Mesendoderm (in vitro differentiated cells): ENCODE measurements around the gene MAP4K5.

Experiments
- DNase-seq: peaks from one replicate; pipeline ENCODE4 v3.0.0; 2013
- H2AK5ac ChIP-seq: 2 replicates; pipeline ENCODE4 v1.6.1; 2013; ENCODE audit warnings: low read length, inconsistent platforms
- H2BK120ac ChIP-seq: 2 replicates; pipeline ENCODE4 v1.6.1; 2013; ENCODE audit warnings: low read depth, mild to moderate bottlenecking, low read length, moderate library complexity, mixed read lengths
- H2BK15ac ChIP-seq: replicated peaks from 2 replicates; pipeline ENCODE4 v1.6.1; 2013; ENCODE audit warnings: low read depth, mild to moderate bottlenecking, moderate library complexity
- H2BK5ac ChIP-seq: 2 replicates; pipeline ENCODE4 v1.6.1; 2013; ENCODE audit warnings: low read length, inconsistent platforms
- H3K18ac ChIP-seq: 2 replicates; pipeline ENCODE4 v1.6.1; 2013; ENCODE audit warnings: mild to moderate bottlenecking, low read length, mixed read lengths
- H3K23ac ChIP-seq: one replicate; pipeline ENCODE4 v1.6.1; 2013; ENCODE audit warnings: low read length
- H3K27ac ChIP-seq: 2 replicates; pipeline ENCODE4 v1.5.1; 2013; ENCODE audit warnings: low read depth, mild to moderate bottlenecking, inconsistent platforms, low read length, moderate library complexity
- H3K27me3 ChIP-seq: 2 replicates; pipeline ENCODE4 v1.6.1; 2013; ENCODE audit warnings: low read length, control low read depth, mild to moderate bottlenecking, inconsistent platforms; ENCODE audit not compliant: insufficient read depth, poor library complexity
- H3K36me3 ChIP-seq: 2 replicates; pipeline ENCODE4 v1.6.1; 2013; ENCODE audit warnings: low read length, inconsistent platforms; ENCODE audit not compliant: control insufficient read depth, insufficient read depth
- H3K4ac ChIP-seq: one replicate; pipeline ENCODE4 v1.6.1; 2013; ENCODE audit warnings: low read depth, mild to moderate bottlenecking, low read length, moderate library complexity
- H3K4me1 ChIP-seq: 2 replicates; pipeline ENCODE4 v1.6.1; 2013; ENCODE audit warnings: low read depth, low read length, inconsistent platforms; ENCODE audit not compliant: control insufficient read depth
- H3K4me2 ChIP-seq: 2 replicates; pipeline ENCODE4 v1.6.1; 2013; ENCODE audit warnings: low read length
- H3K4me3 ChIP-seq: 2 replicates; pipeline ENCODE4 v1.5.1; 2013; ENCODE audit warnings: mild to moderate bottlenecking, low read length
- H3K56ac ChIP-seq: one replicate; pipeline ENCODE4 v1.6.1; 2013; ENCODE audit warnings: low read length
- H3K79me1 ChIP-seq: 2 replicates; pipeline ENCODE4 v1.6.1; 2013; ENCODE audit warnings: low read length, inconsistent platforms
- H3K79me2 ChIP-seq: 2 replicates; pipeline ENCODE4 v1.6.1; 2013; ENCODE audit warnings: mild to moderate bottlenecking, low read length; ENCODE audit not compliant: control insufficient read depth, insufficient read depth
- H3K9ac ChIP-seq: 2 replicates; pipeline ENCODE4 v1.6.1; 2013; ENCODE audit warnings: low read length, inconsistent platforms
- H4K5ac ChIP-seq: one replicate; pipeline ENCODE4 v1.6.1; 2013; ENCODE audit warnings: low read length
- H4K8ac ChIP-seq: one replicate; pipeline ENCODE4 v1.6.1; 2013; ENCODE audit warnings: low read depth, mild to moderate bottlenecking, control low read depth, low read length, moderate library complexity
- WGBS: extraction: QIAGEN DNeasy Blood & Tissue Kit; methylation state at CpG from one replicate; pipeline ENCODE4 v1.1.7; 2013; ENCODE audit warnings: low lambda C conversion rate, missing lambda C conversion rate; ENCODE audit not compliant: insufficient coverage; ENCODE audit errors: extremely low coverage; 5-methylcytosine and 5-hydroxymethylcytosine counted together

Gene MAP4K5

DNA sequence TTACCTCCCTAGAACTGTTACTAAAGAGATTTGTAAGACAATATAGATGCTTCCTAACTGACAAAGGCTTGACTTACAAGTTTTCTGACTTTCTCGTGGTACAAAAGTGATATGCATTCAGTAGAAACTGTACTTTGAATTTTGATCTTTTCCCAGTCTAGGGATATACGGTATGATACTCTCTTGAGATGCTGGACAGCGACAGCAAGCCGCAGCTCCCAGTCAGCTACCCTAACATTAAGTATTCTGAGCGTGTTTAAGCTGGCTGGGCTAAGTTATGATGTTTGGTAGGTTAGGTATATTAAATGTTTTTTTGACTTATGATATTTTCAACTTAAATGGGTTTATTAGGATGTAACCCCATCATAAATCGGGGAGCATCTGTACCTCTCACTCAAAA is 80.5 kb downstream of the MAP4K5 start:
- Histone ChIP-seq H3K23ac (no peak overlapping the region), H4K8ac (no peak overlapping the region), H3K9ac (no peak overlapping the region), H3K18ac (no peak overlapping the region), H2AK5ac (no peak overlapping the region), H3K4me2 (no peak overlapping the region), H3K56ac (no peak overlapping the region), H3K36me3 (no peaks in the 10 kb centered on the region), H3K4me3 (no peak overlapping the region), H3K4me1 (no peaks in the 10 kb centered on the region), H3K27ac (no peak overlapping the region), H4K5ac (no peak overlapping the region), H3K27me3 (no peaks in the 10 kb centered on the region), H3K4ac (no peak overlapping the region), H2BK120ac (no peak overlapping the region), H2BK15ac (no peak overlapping the region), H3K79me2 (no peaks in the 10 kb centered on the region), H3K79me1 (no peaks in the 10 kb centered on the region), H2BK5ac (no peak overlapping the region)
- WGBS, result no CpG with 5 or more reads among the region's 6 CpGs
- DNase-seq, result no peak

DNA sequence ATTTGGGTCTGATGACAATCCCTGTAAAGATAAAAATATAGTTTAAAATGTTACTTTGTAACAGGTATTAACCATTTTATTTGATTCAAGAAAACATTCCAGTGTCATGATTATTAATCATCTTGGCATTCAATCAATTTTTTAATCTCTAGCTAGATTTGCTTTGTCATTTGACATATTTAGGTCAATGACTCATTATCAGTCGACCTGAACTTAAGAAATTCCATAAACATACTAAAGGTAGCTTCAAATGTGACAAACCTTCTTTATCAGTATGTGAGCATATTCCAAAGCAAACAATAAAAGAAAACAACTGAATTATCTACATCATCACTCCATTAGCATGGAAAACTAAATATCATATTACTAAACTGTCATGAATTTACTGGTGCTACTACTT is 84.9 kb downstream of the MAP4K5 start:
- Histone ChIP-seq H3K79me2 (no peaks in the 10 kb centered on the region), H4K8ac (no peak overlapping the region), H2AK5ac (no peak overlapping the region), H2BK120ac (no peak overlapping the region), H3K4me3 (no peak overlapping the region), H3K4ac (no peak overlapping the region), H3K27me3 (no peaks in the 10 kb centered on the region), H3K56ac (no peak overlapping the region), H3K27ac (no peak overlapping the region), H3K4me2 (no peak overlapping the region), H2BK5ac (no peak overlapping the region), H2BK15ac (no peak overlapping the region), H3K4me1 (no peaks in the 10 kb centered on the region), H3K9ac (no peak overlapping the region), H3K23ac (no peak overlapping the region), H3K79me1 (no peaks in the 10 kb centered on the region), H3K18ac (no peak overlapping the region), H3K36me3 (no peaks in the 10 kb centered on the region), H4K5ac (no peak overlapping the region)
- no CpG with 5 or more reads among the region's 1 CpG for WGBS
- DNase-seq, result no peak

DNA sequence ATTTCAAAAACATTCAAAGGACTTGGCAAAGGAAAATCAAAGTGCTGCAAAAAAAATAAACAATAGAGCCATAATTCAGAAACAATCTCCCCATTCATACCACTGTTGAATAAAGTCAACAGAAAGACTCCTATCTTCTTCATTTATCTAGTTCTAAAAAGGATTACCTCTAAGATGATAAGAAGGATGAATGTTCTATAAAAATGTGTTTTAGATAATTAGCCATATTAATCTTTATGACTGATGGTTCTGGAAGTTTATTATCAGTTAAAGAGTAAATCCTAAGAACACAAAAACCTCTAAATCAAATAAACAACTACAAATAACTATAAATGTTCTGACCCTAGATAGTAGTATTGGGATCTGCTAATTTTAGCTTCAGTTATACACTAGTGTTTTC is 97.8 kb downstream of the MAP4K5 start:
- peaks cover under 1% of the 10 kb centered on the region for H3K36me3 ChIP-seq
- H3K4me2 ChIP-seq, result no peak overlapping the region
- H3K79me1 ChIP-seq, result no peaks in the 10 kb centered on the region

DNA sequence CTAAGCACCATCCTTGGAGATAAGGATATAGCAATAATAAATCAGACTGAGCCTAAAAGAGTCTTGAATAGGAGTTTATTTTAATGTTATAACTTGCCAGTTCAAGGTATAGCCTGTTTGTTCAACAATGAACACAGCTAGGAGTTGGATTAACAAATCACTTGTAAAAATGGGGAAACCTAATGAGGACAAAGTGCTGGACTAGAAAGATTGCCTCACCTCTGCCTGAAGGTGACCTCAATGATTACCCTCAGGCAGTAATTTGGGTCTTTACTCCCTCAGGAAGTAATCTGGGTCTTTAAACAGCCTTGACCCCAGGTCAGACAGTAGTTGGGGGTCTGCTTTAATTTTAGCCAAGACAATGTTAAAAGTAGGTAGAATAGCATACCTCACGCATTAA is 100.2 kb downstream of the MAP4K5 start:
- no peak overlapping the region for H4K5ac ChIP-seq
- no peaks in the 10 kb centered on the region for H3K36me3 ChIP-seq
- H3K27me3 ChIP-seq, result no peaks in the 10 kb centered on the region

More for the DNA sequence above, 97.8 kb downstream of the MAP4K5 start:
- no peak overlapping the region for H3K23ac ChIP-seq
- H4K5ac ChIP-seq, result no peak overlapping the region
- H3K4me1 ChIP-seq, result no peaks in the 10 kb centered on the region
- no peak overlapping the region for H3K18ac ChIP-seq
- H2BK15ac ChIP-seq, result no peak overlapping the region
- no peak overlapping the region for H3K4me3 ChIP-seq
- H3K56ac ChIP-seq, result no peak overlapping the region
- H4K8ac ChIP-seq, result no peak overlapping the region
- H3K27ac ChIP-seq, result no peak overlapping the region
- no peak overlapping the region for H2BK5ac ChIP-seq
- H3K4ac ChIP-seq, result no peak overlapping the region
- H2BK120ac ChIP-seq, result no peak overlapping the region
- no peaks in the 10 kb centered on the region for H3K79me2 ChIP-seq
- no peaks in the 10 kb centered on the region for H3K27me3 ChIP-seq
- H3K9ac ChIP-seq, result no peak overlapping the region
- no peak for DNase-seq
- H2AK5ac ChIP-seq, result no peak overlapping the region

DNA sequence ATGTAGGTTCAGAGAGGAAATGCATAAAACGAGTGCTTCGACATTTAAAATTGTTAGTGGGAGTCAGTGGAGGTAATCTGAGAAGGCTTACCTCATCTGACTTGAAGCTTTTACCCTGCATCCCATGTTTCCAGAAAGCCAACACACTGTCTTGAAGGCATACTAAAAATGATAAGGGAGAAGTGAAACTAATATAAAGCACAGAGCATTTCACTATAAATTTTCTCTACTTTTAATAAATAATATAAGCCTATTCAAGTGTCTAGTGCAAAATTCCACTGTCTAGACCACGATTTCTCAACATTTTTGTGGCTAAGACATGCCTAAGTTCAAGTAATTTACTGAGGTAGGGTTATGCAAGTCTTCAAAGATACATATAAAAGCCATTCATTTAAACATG is 106.6 kb downstream of the MAP4K5 start:
- Histone ChIP-seq H4K8ac (no peak overlapping the region), H2BK120ac (no peak overlapping the region), H2BK5ac (no peak overlapping the region), H3K18ac (no peak overlapping the region), H3K23ac (no peak overlapping the region), H3K56ac (no peak overlapping the region), H3K4me3 (no peak overlapping the region), H3K27me3 (no peaks in the 10 kb centered on the region), H2BK15ac (no peak overlapping the region), H3K79me1 (no peaks in the 10 kb centered on the region), H2AK5ac (no peak overlapping the region), H3K36me3 (peaks cover 2% of the 10 kb centered on the region), H3K79me2 (no peaks in the 10 kb centered on the region), H3K4ac (no peak overlapping the region), H3K4me1 (no peaks in the 10 kb centered on the region), H3K4me2 (no peak overlapping the region), H4K5ac (no peak overlapping the region), H3K9ac (no peak overlapping the region), H3K27ac (no peak overlapping the region)
- DNase-seq, result no peak
- no CpG with 5 or more reads among the region's 3 CpGs for WGBS

More for the DNA sequence above, 100.2 kb downstream of the MAP4K5 start:
- H3K56ac ChIP-seq, result no peak overlapping the region
- no peak overlapping the region for H2BK5ac ChIP-seq
- no peak overlapping the region for H3K9ac ChIP-seq
- H3K4ac ChIP-seq, result no peak overlapping the region
- no peak overlapping the region for H4K8ac ChIP-seq
- no peaks in the 10 kb centered on the region for H3K4me1 ChIP-seq
- no peak overlapping the region for H3K4me2 ChIP-seq
- no peak overlapping the region for H2BK120ac ChIP-seq
- no peak overlapping the region for H3K4me3 ChIP-seq
- H3K23ac ChIP-seq, result no peak overlapping the region
- no peak for DNase-seq
- H2BK15ac ChIP-seq, result no peak overlapping the region
- no peak overlapping the region for H3K18ac ChIP-seq
- no peaks in the 10 kb centered on the region for H3K79me1 ChIP-seq
- no peaks in the 10 kb centered on the region for H3K79me2 ChIP-seq
- no CpG with 5 or more reads among the region's 1 CpG for WGBS
- H2AK5ac ChIP-seq, result no peak overlapping the region
- H3K27ac ChIP-seq, result no peak overlapping the region

DNA sequence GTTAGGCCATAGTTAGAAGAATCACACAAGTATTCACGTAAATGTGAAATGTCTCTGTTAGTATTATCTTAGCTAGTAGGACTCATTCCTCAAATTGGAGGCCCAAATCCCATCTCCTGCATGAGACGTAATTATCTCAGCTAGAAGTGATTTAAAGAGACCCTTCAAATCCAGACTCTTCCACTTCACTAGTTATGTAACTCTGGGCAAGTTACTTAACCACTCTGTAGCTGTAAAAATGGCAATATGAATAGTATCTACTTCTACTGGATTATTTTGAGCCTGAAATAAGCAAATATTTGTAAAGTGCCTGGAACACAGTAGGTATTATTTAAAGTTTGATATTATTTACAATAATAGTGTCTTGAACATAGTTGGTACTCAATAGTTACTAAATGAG is 107.3 kb downstream of the MAP4K5 start:
- Histone ChIP-seq H3K36me3 (peaks cover 2% of the 10 kb centered on the region), H2AK5ac (no peak overlapping the region), H2BK120ac (no peak overlapping the region), H3K27me3 (no peaks in the 10 kb centered on the region), H3K4me1 (no peaks in the 10 kb centered on the region), H3K79me1 (no peaks in the 10 kb centered on the region), H4K8ac (no peak overlapping the region), H3K79me2 (no peaks in the 10 kb centered on the region), H4K5ac (no peak overlapping the region), H3K4me3 (no peak overlapping the region), H3K4ac (no peak overlapping the region), H3K4me2 (no peak overlapping the region), H3K27ac (no peak overlapping the region), H2BK5ac (no peak overlapping the region), H3K18ac (no peak overlapping the region), H3K23ac (no peak overlapping the region), H3K9ac (no peak overlapping the region), H3K56ac (no peak overlapping the region), H2BK15ac (no peak overlapping the region)
- no peak for DNase-seq
- no CpG with 5 or more reads among the region's 2 CpGs for WGBS
